ENCODE data around the gene FRRS1L. TPM values are rescaled to one million over a fixed set of nuclear protein-coding genes. Genes with fewer than 3 reads are reported as not detected.

Gene FRRS1L
- total and polyA plus RNA-seq, 2 donors (not counting 1 experiment from before 2014, with no cell fraction given): not detected

DNA sequence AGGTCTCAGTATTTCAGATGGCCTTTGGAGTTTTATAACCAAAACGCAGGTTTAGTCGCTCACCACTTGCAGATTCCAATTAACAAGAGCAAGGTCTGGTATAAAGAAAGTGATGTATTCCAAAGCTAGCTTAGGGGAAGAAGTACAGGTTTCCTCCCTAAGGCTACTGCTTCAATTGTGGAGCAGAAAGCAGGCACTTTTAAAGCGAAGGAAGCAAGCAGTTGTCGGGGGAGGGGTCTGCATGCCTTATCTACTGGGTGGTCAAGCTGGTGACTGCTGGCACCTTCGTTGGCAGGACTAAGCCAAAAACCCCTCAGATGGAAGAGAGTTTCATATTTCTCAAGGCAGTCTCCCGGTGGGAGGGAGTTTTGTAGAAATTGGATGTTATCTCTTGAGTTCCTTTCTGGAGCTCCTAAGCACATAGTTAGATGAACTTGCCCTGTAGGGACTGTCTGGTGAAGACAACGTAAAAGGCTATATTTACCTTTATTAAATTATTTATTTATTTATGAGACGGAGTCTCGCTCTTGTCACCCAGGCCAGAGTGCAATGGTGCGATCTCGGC is 45.7 kb downstream of the FRRS1L start:
- Mint-ChIP-seq H3K27ac (peak overlapping the region; percentile 37), H3K4me1 (peaks cover 20% of the 10 kb centered on the region), H3K9me3 (ENCODE audit: insufficient read depth) (no peaks in the 10 kb centered on the region), H3K4me3 (no peak overlapping the region), H3K27me3 (peaks cover 3% of the 10 kb centered on the region)
- ATAC-seq (ENCODE audit: low read depth) (no peak), DNase-seq (no peak)
- CTCF ChIA-PET: interaction anchor here (0.6 kb wide), 1 partner anchor 348 kb away, joined by 3 read pairs; no protein-coding TSS in a partner anchor
- H3K4me2 ChIP-seq (replicated peaks; ENCODE audit: low read depth, low read length, poor library complexity, severe bottlenecking): no peak overlapping the region
- no peaks in the 10 kb centered on the region for H3K36me3 ChIP-seq (replicated peaks in 1 of 2; ENCODE audit: control extremely low read depth in 1 of 2, control insufficient read depth in 1 of 2, extremely low read depth in 1 of 2, insufficient read depth in 2 of 2, low read length in 1 of 2)
- POLR2A ChIA-PET: no interaction called here
- H3K79me2 ChIP-seq (ENCODE audit: control insufficient read depth, insufficient read depth, low read length): peaks cover 31% of the 10 kb centered on the region
- H3K9ac ChIP-seq (ENCODE audit: low read length): no peak overlapping the region
- intact Hi-C loops (cut with micrococcal nuclease): loop anchor here (10.0 kb wide), 1 partner anchor 1837 kb away; the partner anchor contains the start of gene RAD23B
- peaks cover 18 to 28% of the 10 kb centered on the region in 2 donors for H3K4me1 ChIP-seq (ENCODE audit: control insufficient read depth in 2 of 2, insufficient read depth in 2 of 2, low read length in 2 of 2)
- WGBS (ENCODE audit: insufficient coverage): 91% methylated on average over 5 of the region's 11 CpGs
- peaks cover 27% of the 10 kb centered on the region for H4K20me1 ChIP-seq (ENCODE audit: control insufficient read depth, insufficient read depth, low read length, poor library complexity, severe bottlenecking)
- H2AFZ ChIP-seq (ENCODE audit: insufficient read depth, low read depth, low read length, poor library complexity, severe bottlenecking): no peak overlapping the region
- H3K27me3 ChIP-seq (replicated peaks in 1 of 4; ENCODE audit: control extremely low read depth in 1 of 4, control insufficient read depth in 3 of 4, insufficient read depth in 4 of 4, low read length in 3 of 4): no peaks in the 10 kb centered on the region
- TF ChIP-seq EZH2 (IDR thresholded peaks at IDR 0.05; ENCODE audit: borderline replicate concordance, insufficient read depth, low read depth, low read length, poor library complexity, severe bottlenecking): no peak
- TF ChIP-seq, protein P1, sequence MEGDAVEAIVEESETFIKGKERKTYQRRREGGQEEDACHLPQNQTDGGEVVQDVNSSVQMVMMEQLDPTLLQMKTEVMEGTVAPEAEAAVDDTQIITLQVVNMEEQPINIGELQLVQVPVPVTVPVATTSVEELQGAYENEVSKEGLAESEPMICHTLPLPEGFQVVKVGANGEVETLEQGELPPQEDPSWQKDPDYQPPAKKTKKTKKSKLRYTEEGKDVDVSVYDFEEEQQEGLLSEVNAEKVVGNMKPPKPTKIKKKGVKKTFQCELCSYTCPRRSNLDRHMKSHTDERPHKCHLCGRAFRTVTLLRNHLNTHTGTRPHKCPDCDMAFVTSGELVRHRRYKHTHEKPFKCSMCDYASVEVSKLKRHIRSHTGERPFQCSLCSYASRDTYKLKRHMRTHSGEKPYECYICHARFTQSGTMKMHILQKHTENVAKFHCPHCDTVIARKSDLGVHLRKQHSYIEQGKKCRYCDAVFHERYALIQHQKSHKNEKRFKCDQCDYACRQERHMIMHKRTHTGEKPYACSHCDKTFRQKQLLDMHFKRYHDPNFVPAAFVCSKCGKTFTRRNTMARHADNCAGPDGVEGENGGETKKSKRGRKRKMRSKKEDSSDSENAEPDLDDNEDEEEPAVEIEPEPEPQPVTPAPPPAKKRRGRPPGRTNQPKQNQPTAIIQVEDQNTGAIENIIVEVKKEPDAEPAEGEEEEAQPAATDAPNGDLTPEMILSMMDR (IDR thresholded peaks at IDR 0.05): no peak
- H3K9me3 ChIP-seq (ENCODE audit: control extremely low read depth in 1 of 3, control insufficient read depth in 2 of 3, insufficient read depth in 1 of 3, low read length in 2 of 3): no peaks in the 10 kb centered on the region
- H3K4me3 ChIP-seq (ENCODE audit: control extremely low read depth in 1 of 5, extremely low read depth in 1 of 5, insufficient read depth in 1 of 5, low read depth in 2 of 5, low read length in 4 of 5): no peak overlapping the region
- H3K27ac ChIP-seq (ENCODE audit: low read length in 2 of 2): no peak overlapping the region

DNA sequence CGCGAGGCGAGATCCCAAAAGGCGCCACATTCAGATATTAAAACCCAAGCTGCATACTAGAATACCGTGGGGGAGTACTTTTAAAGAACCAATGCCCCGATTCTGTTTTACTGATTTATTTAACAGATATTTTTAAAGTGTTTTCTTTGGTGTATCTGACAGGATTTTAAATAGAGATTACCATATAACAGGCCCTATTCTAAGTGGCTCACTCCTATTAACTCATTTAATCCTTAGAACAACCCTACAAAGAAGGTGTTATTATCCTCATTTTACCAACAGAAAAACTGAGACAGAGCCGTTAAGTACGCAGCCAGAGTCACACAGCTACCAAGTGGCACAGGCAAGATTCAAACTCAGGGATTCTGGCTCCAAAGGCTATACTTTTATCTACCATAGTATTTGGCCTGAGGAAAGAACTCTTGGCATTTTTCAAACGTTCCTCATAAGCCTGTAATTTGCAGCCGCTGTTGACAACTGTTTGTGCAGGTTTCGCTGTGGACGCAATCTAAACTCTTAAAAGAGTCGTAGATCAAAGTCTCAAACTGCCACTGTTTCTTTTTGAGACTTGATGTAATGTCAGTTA is 46.8 kb downstream of the FRRS1L start:
- ChIA-PET POLR2A (interaction anchor here (0.5 to 0.6 kb wide), 2 partner anchors 109 to 111 kb away, joined by 3 to 4 read pairs; no protein-coding TSS in a partner anchor), CTCF (interaction anchor here (0.6 to 1.1 kb wide), 2 partner anchors 11 to 166 kb away, joined by 3 to 4 read pairs; no protein-coding TSS in a partner anchor)
- H3K36me3 ChIP-seq (replicated peaks in 1 of 2; ENCODE audit: control extremely low read depth in 1 of 2, control insufficient read depth in 1 of 2, extremely low read depth in 1 of 2, insufficient read depth in 2 of 2, low read length in 1 of 2): no peaks in the 10 kb centered on the region
- peaks cover 36% of the 10 kb centered on the region for H4K20me1 ChIP-seq (ENCODE audit: control insufficient read depth, insufficient read depth, low read length, poor library complexity, severe bottlenecking)
- H3K4me3 ChIP-seq (ENCODE audit: control extremely low read depth in 1 of 5, extremely low read depth in 1 of 5, insufficient read depth in 1 of 5, low read depth in 2 of 5, low read length in 4 of 5): peak overlapping the region in 1 of 5 experiments; percentile 23
- 89% methylated on average over 7 of the region's 13 CpGs for WGBS (ENCODE audit: insufficient coverage)
- H3K9me3 ChIP-seq (ENCODE audit: control extremely low read depth in 1 of 3, control insufficient read depth in 2 of 3, insufficient read depth in 1 of 3, low read length in 2 of 3): no peaks in the 10 kb centered on the region
- Mint-ChIP-seq H3K27ac (no peak overlapping the region), H3K4me1 (peaks cover 25% of the 10 kb centered on the region), H3K9me3 (ENCODE audit: insufficient read depth) (no peaks in the 10 kb centered on the region), H3K27me3 (peaks cover 3% of the 10 kb centered on the region), H3K4me3 (peak overlapping the region; percentile 91)
- peak overlapping the region; percentile 63 for H3K4me2 ChIP-seq (replicated peaks; ENCODE audit: low read depth, low read length, poor library complexity, severe bottlenecking)
- H3K9ac ChIP-seq (ENCODE audit: low read length): no peak overlapping the region
- H2AFZ ChIP-seq (ENCODE audit: insufficient read depth, low read depth, low read length, poor library complexity, severe bottlenecking): peak overlapping the region; percentile 14
- intact Hi-C loops (cut with micrococcal nuclease): loop anchor here (1.0 to 10.0 kb wide), 3 partner anchors 107 to 1835 kb away; partner anchors contain the start of genes ABITRAM, CTNNAL1, ELP1 and RAD23B
- peaks cover 41% of the 10 kb centered on the region for H3K79me2 ChIP-seq (ENCODE audit: control insufficient read depth, insufficient read depth, low read length)
- ATAC-seq (ENCODE audit: low read depth) (no peak), DNase-seq (no peak)
- peaks cover 18 to 32% of the 10 kb centered on the region in 2 donors for H3K4me1 ChIP-seq (ENCODE audit: control insufficient read depth in 2 of 2, insufficient read depth in 2 of 2, low read length in 2 of 2)
- no peak for TF ChIP-seq EZH2 (IDR thresholded peaks at IDR 0.05; ENCODE audit: borderline replicate concordance, insufficient read depth, low read depth, low read length, poor library complexity, severe bottlenecking)
- TF ChIP-seq, protein P1 (IDR thresholded peaks at IDR 0.05): no peak
- H3K27me3 ChIP-seq (replicated peaks in 1 of 4; ENCODE audit: control extremely low read depth in 1 of 4, control insufficient read depth in 3 of 4, insufficient read depth in 4 of 4, low read length in 3 of 4): no peaks in the 10 kb centered on the region
- no peak overlapping the region for H3K27ac ChIP-seq (ENCODE audit: low read length in 2 of 2)

All from B cell (primary cell).